ENCODE data around the gene ABCC12. TPM values are rescaled to one million over a fixed set of nuclear protein-coding genes. Genes with fewer than 3 reads are reported as not detected.
"Not testable (repeated sequence)": the region's sequence is repeated elsewhere in the genome, so short reads cannot be mapped to it uniquely, and the experiment has no call there.

ABCC12 gene
- total RNA-seq, 1 donor = not detected

DNA sequence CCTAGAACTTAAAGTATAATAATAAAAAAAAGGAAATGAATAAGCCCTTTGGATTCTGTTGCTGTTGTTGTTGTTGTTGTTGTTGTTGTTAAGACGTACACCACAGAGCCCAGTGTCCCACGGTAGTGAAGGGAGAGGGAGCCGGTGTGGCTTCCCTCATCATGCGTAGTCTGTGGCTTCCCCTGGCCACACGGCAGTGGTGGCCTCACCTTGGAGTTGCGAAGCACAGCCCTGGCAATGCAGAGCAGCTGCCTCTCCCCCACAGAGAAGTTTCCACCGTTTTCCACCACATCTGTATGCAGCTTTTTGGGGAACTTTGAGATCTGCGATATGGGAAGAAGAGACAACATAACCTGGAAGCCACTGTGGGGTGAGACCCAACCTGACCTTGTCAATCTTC lies 14.1 kb upstream of the ABCC12 start:
- H3K27me3 ChIP-seq (ENCODE audit: insufficient read depth, low read length) = peaks cover 3% of the 10 kb centered on the region
- no peak overlapping the region for H3K4me2 ChIP-seq (ENCODE audit: insufficient read depth, low read length)
- TF ChIP-seq, protein P1, sequence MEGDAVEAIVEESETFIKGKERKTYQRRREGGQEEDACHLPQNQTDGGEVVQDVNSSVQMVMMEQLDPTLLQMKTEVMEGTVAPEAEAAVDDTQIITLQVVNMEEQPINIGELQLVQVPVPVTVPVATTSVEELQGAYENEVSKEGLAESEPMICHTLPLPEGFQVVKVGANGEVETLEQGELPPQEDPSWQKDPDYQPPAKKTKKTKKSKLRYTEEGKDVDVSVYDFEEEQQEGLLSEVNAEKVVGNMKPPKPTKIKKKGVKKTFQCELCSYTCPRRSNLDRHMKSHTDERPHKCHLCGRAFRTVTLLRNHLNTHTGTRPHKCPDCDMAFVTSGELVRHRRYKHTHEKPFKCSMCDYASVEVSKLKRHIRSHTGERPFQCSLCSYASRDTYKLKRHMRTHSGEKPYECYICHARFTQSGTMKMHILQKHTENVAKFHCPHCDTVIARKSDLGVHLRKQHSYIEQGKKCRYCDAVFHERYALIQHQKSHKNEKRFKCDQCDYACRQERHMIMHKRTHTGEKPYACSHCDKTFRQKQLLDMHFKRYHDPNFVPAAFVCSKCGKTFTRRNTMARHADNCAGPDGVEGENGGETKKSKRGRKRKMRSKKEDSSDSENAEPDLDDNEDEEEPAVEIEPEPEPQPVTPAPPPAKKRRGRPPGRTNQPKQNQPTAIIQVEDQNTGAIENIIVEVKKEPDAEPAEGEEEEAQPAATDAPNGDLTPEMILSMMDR (IDR thresholded peaks at IDR 0.05; ENCODE audit: extremely low read depth, low read depth, low read length) = no peak
- peaks cover 7% of the 10 kb centered on the region for H3K4me1 ChIP-seq (ENCODE audit: insufficient read depth, low read length)
- no peak overlapping the region for H2AFZ ChIP-seq (ENCODE audit: low read length)
- no peak overlapping the region for H3K4me3 ChIP-seq (ENCODE audit: insufficient read depth, low read length)
- no peaks in the 10 kb centered on the region for H3K9me3 ChIP-seq (ENCODE audit: low read depth, low read length)
- no peak overlapping the region for H3K27ac ChIP-seq (ENCODE audit: low read depth, low read length)
- no peaks in the 10 kb centered on the region for H3K79me2 ChIP-seq (ENCODE audit: insufficient read depth, low read length)
- DNase-seq (ENCODE audit: insufficient read length, low spot score, missing footprints) = no peak
- H4K20me1 ChIP-seq (ENCODE audit: insufficient read depth, low read length) = no peaks in the 10 kb centered on the region
- H3K36me3 ChIP-seq (ENCODE audit: insufficient read depth, low read length) = no peaks in the 10 kb centered on the region

DNA sequence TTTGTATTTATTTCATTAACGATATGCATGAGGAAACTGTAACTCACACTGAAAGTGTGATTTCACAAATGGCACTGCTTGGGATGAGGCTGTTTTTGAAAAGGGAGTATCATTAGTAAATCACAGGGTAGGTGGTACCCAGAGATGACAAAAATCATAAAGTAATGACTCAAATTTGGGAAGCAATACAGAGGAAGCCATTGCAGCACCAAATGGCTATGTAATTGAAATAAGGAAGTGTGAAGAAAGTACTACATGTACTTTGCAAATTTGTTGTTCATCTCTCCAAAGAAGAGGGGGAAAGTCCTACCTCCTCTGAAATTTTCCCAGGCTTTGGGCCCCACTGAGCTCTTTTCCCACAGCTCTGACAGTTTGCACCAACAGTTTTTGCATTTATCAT lies 12.3 kb upstream of the ABCC12 start:
- DNase-seq (ENCODE audit: insufficient read length, low spot score, missing footprints) = no peak

DNA sequence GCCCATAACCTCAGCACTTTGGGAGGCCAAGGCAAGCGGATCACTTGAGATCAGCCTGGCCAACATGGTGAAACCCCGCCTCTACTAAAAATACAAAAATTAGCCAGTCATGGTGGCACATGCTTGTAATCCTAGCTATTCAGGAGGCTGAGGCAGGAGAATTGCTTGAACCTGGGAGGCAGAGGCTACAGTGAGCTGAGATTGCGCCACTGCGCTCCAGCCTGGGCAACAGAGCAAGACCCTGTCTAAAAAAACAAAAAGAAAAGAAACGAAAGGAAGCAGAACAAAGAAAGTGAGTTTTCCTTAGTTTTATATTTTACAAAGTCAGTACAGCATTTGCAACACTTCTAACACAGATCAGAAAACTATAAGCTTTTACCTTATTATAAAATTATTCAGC lies 10.8 kb upstream of the ABCC12 start:
- not testable (repeated sequence) for H3K27ac ChIP-seq (ENCODE audit: low read depth, low read length); H3K79me2 ChIP-seq (ENCODE audit: insufficient read depth, low read length); H4K20me1 ChIP-seq (ENCODE audit: insufficient read depth, low read length); H3K4me2 ChIP-seq (ENCODE audit: insufficient read depth, low read length); H3K9me3 ChIP-seq (ENCODE audit: low read depth, low read length); DNase-seq (ENCODE audit: insufficient read length, low spot score, missing footprints); H3K4me3 ChIP-seq (ENCODE audit: insufficient read depth, low read length); H3K27me3 ChIP-seq (ENCODE audit: insufficient read depth, low read length); H3K36me3 ChIP-seq (ENCODE audit: insufficient read depth, low read length); H3K4me1 ChIP-seq (ENCODE audit: insufficient read depth, low read length); H2AFZ ChIP-seq (ENCODE audit: low read length)

More for the DNA sequence above, 12.3 kb upstream of the ABCC12 start:
- no peak overlapping the region for H2AFZ ChIP-seq (ENCODE audit: low read length)
- peaks cover 7% of the 10 kb centered on the region for H3K4me1 ChIP-seq (ENCODE audit: insufficient read depth, low read length)
- no peak overlapping the region for H3K4me3 ChIP-seq (ENCODE audit: insufficient read depth, low read length)
- H3K79me2 ChIP-seq (ENCODE audit: insufficient read depth, low read length) = no peaks in the 10 kb centered on the region
- no peaks in the 10 kb centered on the region for H4K20me1 ChIP-seq (ENCODE audit: insufficient read depth, low read length)
- H3K36me3 ChIP-seq (ENCODE audit: insufficient read depth, low read length) = no peaks in the 10 kb centered on the region
- no peak overlapping the region for H3K4me2 ChIP-seq (ENCODE audit: insufficient read depth, low read length)
- no peaks in the 10 kb centered on the region for H3K9me3 ChIP-seq (ENCODE audit: low read depth, low read length)
- TF ChIP-seq, protein P1 (IDR thresholded peaks at IDR 0.05; ENCODE audit: extremely low read depth, low read depth, low read length) = no peak
- H3K27ac ChIP-seq (ENCODE audit: low read depth, low read length) = no peak overlapping the region
- peaks cover 3% of the 10 kb centered on the region for H3K27me3 ChIP-seq (ENCODE audit: insufficient read depth, low read length)

DNA sequence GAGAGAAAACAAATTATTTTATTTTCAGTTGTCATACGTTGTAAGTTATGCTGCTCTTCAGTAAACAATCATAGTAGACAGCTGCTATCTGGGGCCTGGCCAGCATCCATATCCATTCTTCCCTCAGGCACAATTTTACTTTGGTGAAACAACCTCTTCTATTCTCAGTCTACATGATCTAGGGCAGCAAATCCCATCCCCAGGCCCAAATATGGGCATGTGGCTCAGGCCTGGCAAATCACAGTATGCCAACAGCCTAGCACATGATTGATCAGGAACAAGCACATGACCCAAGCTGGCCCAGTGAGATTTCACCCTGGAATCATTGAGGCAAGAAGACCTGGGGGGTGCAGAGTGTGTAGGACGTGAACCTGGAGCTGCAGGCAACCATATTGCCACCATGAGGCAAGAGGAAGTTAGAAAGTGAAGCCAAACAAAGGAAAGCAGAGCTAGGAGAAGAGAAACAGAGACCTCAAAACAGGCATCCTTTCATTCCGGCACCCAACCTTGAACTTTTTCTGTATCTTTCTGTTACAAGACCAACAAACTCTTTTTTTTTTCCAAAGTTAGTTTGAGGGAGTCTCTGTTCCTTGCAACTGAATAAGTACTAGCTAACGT lies 10.3 kb upstream of the ABCC12 start:
- DNase-seq (ENCODE audit: insufficient read length, low spot score, missing footprints) = no peak
- no peak overlapping the region for H3K27ac ChIP-seq (ENCODE audit: low read depth, low read length)
- TF ChIP-seq, protein P1 (IDR thresholded peaks at IDR 0.05; ENCODE audit: extremely low read depth, low read depth, low read length) = no peak
- H3K36me3 ChIP-seq (ENCODE audit: insufficient read depth, low read length) = no peaks in the 10 kb centered on the region
- H2AFZ ChIP-seq (ENCODE audit: low read length) = peak overlapping the region; percentile 32
- no peaks in the 10 kb centered on the region for H3K79me2 ChIP-seq (ENCODE audit: insufficient read depth, low read length)
- H3K4me1 ChIP-seq (ENCODE audit: insufficient read depth, low read length) = peaks cover 7% of the 10 kb centered on the region
- no peaks in the 10 kb centered on the region for H4K20me1 ChIP-seq (ENCODE audit: insufficient read depth, low read length)
- H3K4me2 ChIP-seq (ENCODE audit: insufficient read depth, low read length) = no peak overlapping the region
- no peaks in the 10 kb centered on the region for H3K27me3 ChIP-seq (ENCODE audit: insufficient read depth, low read length)
- H3K9me3 ChIP-seq (ENCODE audit: low read depth, low read length) = no peaks in the 10 kb centered on the region
- no peak overlapping the region for H3K4me3 ChIP-seq (ENCODE audit: insufficient read depth, low read length)
